Left kidney (tissue), 2 donors: ENCODE results near the gene ADH7. TPM values are rescaled to one million over a fixed set of nuclear protein-coding genes. Genes with fewer than 3 reads are reported as not detected.
"Not testable (repeated sequence)": the region's sequence is repeated elsewhere in the genome, so short reads cannot be mapped to it uniquely, and the experiment has no call there.

ENCODE experiments used
- DNase-seq: peaks from one replicate; pipeline ENCODE4 v3.0.0-alpha.2; 2013
- polyA plus RNA-seq: library from polyadenylated mRNA; unstranded; fragments of 120-200 nt; gene quantifications from one replicate; pipeline ENCODE4 v1.2.1, GENCODE V29; 2013; ENCODE audit not compliant: insufficient read length

Gene ADH7
- polyA plus RNA-seq, 1 donor = not detected

DNA sequence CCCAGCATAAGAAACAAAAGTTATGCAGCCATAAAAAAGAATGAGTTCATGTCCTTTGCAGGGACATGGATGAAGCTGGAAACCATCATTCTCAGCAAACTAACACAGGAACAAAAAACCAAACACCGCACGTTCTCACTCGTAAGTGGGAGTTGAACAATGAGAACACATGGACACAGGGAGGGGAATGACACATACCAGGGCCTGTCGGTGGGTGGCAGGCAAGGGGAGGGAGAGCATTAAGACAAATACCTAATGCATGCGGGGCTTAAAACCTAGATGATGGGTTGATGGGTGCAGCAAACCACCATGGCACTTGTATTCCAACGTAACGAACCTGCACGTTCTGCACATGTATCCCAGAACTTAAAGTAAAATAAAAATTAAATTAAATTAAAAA lies 19.4 kb downstream of the ADH7 start:
- DNase-seq = not testable (repeated sequence)

DNA sequence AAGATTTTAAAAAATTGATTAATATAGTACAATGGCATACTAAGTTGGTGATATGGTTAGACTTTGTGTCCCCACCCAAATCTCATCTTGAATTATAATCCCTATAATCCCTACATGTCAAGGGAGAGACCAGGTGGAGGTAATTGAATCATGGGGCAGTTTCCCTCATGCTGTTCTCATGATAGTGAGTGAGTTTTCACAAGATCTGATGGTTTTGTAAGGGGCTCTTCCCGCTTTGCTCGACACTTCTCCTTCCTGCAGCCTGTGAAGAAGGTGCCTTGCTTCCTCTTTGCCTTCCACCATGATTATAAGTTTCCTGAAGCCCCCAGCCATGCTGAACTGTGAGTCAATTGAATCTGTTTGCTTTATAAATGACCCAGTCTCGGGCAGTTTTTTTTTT lies 20.2 kb downstream of the ADH7 start:
- DNase-seq = not testable (repeated sequence)

DNA sequence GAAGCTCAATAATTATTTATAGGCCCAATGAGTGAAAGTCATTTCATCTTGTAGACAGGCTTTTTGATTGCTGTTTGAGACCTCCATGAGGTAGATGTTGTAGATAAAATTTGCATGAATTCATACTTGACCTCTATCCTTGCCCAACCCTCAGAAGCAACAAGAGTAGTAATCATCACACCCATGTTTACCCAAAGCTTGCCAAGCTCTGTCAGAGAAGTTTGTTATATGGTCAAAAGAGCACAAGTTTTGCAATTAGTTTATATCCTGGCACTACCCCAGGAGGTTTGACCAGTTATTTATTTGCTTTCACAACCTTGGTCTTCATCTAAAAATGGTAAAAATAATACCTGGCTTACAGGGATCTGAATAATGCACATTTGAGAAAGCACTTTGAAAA lies 20.7 kb downstream of the ADH7 start:
- DNase-seq = no peak

DNA sequence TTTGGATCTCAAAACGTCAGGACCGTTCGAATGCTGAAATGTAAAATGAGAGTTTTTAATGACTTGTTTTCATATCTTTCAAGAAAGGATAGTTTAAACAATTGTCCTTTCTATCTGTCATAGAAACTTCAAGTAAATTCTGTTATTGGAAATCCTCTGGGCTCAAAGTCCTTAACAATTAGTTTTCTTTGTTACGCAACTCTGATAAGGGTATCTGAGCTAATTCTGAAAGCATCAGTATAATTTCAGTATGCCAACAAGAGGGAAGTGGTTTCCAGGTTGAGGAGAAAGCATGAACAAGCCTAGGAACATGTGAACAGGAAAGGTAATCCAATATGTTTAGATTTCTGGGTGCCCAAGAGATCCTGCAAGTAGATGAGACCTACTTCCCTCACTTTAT lies 22.0 kb downstream of the ADH7 start:
- DNase-seq = no peak

DNA sequence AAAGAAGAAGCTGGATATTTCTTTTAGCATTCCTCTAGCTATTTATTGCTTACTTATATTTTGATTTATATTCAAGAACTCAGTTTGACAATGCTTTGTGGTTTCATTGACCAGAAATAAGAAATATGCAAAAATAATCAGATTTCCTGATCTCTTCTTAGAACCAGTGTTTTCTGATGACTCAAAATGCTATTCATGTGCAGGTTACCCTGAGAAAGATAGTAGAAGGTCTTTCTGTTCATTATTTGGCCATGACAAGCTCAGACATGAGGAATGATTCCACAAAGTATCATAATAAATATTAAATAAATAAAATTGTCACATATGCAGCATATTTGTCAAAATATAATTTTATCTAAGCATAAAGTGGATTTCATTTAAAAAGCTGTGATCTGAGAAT lies 24.1 kb downstream of the ADH7 start:
- DNase-seq = no peak

DNA sequence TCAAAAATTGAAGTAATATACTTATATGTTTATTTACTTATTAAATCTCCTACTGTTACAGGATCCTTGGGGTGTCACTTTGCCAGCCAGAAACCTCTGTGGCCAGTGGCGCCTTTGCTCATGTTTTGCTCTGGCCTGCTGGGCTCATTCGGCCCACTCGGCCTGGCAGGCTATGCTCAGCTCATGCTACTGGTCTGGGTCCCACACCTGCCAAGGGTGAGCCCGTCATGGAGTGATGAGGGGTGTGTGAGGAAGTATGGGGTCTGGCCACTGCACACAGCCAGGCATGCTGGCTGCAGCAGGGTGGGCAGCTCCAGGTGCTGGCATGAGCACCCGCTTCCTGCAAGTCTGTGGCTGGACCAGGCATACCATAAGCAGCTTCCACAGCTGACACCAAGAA lies 25.1 kb downstream of the ADH7 start:
- no peak for DNase-seq

DNA sequence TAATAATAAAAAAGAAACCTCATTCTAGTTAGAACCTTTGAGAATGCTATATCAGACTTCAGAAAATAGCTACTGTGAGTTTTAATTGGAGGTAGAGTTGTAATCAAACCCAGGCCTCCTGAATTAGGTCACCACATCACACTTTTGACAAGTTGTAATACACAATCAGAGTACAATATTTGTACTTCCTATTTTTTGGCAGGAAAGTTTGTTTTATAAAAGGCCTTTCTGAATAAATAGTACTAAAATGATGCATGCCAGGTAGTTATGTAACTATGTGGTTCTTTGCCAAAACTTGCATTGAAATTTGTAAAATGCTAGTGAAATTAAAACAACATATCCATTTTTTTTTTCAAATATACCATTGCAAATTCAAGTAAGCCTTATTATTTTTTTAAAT lies 26.8 kb downstream of the ADH7 start:
- no peak for DNase-seq

DNA sequence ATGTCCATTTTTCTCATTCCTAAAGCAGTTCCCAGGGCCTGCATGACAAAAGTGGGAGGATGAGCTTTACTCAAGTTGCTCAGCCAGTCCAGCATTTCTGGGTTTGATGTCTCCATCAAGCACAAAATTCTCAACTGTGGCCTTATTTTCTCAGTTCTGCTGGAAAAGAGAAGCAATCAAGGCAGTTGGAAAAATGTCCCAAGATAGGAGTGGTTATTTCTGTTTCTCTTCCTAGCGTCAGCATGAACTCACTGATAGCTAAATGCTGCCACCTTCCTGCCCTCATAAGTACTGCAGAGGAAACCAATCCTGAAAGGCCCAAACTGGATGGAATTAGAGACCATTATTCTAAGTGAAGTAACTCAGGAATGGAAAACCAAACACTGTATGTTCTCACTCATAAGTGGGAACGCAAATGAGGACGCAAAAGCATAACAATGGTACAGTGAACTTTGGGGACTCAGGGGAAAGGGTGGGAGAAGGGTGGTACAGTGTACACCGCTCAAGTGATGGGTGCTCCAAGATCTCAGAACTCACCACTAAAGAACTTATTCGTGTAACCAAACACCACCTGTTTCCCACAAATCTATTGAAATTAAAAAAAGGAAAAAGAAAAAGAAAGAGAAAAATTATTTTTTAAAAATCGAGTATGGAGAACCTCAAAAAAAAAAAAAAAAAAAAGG lies 29.6 kb downstream of the ADH7 start:
- peak; percentile 82 for DNase-seq

DNA sequence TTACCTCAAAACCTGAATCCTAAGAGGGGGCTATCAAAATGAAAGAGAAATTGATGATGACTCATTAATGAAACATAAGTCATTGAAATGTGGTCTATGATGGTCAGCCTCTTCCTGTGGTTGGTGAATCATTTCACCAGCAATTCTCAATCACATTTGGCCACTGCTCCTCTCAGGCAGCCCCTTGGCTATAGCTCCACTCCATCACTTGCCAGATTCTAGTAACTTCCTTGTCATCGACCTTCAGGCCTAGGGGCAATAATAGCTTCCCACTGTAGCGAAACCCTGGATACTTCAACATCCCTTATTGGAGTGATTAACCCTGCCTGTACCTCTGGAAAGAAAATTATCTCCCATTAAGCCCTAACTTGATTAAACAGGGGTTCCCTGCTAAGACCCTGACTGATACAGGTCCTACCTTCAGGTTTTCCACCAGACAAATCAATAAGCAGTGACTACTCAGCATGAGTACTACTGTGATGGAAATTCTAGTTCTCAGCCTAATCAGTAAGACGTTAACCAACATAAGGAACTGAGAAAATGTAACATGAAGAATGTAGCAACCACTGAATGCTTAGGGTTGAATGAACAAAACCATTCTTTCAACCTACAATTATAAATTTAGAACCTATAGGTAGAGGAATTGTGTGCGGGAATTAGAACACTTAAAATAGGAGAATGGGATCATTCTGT lies 30.4 kb downstream of the ADH7 start:
- no peak for DNase-seq

DNA sequence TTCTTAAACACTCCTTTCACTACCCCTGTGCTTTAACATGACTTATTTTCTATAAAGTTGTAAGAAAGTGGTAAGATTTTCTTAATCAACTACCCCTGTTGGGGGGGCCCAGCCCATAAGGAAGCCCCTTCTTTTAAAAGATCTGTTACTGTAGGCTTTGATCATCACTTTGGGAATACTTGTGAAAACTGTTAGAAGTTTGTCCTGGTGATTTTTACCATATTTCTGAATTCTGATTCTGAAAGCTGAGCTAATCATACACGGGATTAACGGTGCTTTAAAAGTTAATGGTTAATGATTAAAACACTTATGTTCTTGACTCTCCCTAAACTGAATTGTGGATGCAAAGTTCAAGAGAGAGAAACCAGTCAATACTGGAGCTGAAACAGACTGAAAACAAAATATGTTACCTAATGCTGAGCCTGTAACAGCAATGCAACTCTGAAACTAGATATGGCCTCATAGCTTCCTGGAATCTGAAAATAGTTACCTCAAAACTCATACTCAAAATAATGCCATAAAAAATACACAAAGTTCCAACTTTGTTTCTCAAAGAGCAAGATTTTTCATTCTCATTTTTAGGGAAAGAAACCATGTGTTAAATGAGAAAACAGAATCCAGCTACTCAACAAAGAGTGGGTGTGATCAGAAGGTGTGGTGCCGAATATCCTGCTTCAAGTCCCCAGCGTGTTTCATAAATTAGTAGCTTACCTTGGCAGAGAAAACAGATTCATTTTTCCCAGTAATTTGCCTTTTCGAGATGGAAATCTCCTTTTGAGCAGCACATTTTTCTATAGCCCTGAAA lies 31.6 kb downstream of the ADH7 start:
- peak; percentile 26 for DNase-seq

DNA sequence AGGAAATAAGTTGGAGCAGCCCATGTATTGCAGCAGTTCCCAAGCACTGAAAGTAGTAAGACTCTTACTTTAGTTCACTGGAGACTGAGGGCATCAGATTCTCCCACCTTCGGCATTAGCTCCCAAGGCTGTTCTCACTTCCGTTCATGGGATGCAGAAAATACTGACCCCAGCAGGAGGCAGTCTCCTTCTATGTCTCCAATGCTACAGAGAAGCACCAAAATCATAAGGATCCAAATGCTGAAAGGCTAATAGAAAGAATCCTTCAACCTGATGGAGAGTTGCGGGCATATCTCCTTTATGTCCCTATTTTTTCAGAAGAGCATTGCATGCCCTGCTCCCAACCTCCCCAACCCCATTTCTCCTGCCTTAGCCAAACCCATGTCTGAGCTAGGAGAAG lies 32.4 kb downstream of the ADH7 start:
- no peak for DNase-seq

DNA sequence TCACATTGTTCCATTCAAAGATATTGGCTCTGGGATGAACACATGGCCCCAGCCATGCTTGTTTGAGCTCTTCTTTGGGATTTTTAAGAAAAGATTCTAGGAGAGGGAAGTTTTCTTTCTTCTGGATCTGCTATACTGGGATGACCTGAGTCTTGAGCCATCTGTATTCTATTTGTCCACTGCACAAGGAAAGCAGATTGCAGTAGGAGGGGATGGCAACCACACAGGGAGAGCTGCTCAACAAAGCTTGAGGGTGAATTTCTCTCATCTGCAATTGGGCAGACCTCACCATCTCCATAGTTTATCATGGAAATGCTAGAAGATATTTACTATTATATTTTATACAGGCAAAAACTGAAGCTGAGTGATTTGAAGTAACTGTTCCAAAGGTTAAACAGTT lies 34.3 kb downstream of the ADH7 start:
- DNase-seq = no peak

DNA sequence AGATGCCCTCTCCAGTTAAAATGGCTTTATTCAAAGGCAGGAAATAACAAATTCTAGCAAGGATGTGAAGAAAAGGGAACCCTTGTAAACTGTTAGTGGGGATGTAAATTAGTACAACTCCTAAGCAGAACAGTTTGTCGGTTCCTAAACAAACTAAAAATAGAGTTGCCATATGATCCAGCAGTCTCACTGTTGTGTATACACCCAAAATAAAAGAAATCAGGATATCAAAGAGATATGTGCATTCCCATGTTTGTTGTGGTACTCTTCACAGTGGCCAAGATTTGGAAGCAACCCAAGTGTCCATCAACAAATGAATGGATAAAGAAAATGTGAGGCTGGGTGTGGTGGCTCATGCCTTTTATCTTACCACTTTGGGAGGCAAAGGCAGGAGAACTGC lies 36.1 kb downstream of the ADH7 start:
- DNase-seq = no peak

DNA sequence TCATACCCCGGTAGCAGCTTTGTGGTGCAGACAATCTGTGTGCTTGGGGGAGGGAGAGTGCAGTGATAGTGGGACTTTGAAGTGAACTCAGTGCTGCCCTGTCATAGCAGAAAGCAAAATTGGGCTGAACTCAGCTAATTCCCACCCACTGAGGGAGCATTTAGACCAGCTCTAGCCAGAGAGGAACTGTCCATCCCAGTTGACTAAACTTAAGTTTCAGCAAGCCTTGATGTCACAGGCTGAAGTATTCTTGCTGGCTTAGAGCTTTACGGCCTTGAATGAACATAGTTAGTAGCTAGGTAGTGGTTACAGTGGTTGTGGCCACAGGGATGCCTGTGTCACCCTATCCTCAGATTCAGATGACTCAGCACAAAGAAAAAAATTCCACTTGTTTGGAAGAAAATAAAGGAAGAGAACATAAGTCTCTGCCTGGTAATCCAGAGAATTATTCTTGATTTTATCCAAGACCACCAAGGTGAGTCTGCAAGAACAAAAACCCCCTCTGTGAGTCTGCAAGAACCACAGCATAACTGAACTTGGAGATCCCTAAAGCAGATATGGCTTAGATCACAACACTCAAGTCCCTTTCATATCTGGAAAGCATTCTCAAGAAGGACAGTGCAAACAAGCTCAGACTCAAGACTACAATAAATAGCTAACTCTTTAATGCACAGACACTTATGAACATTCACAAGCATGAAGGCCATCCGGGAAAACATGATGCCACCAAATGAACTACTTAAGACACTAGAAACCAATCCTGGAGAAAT lies 39.4 kb downstream of the ADH7 start:
- DNase-seq = no peak

DNA sequence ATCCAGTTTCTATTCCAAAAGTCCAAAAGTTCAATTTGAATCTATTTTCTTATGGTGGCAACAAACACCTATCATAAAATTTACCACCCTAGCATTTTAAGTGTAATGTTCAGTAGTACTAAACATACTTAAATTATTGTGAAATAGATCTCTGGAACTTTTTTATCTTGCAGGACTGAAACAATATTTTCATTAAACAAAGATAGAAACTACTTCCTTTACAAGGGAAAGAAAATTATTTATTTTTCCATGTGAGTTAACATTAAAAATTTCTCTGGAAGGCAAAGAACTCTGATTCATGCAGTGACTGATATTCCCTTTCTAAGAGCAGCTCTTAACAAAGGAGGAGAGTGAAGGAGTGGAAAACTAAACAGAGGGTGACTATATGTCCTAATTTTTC lies 40.2 kb downstream of the ADH7 start:
- DNase-seq = no peak

DNA sequence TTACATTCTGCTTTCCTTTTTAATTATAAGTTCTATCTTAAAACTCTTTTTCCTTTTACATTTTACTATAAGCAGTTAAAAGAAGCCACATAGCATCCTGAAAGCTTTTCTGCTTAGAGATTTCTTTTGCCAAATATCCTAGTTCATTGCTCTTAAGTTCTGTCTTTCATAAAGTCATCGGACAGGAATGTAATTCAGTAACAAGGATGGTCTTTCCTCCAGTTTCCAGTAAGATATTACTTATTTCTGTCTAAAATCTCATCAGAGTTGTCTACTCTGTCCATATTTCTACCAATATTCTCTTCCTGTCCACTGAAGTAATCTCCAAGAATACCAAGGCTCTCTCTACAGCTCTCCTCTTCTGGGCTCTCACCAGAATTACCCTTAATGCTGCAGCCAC lies 45.1 kb downstream of the ADH7 start:
- DNase-seq = no peak

DNA sequence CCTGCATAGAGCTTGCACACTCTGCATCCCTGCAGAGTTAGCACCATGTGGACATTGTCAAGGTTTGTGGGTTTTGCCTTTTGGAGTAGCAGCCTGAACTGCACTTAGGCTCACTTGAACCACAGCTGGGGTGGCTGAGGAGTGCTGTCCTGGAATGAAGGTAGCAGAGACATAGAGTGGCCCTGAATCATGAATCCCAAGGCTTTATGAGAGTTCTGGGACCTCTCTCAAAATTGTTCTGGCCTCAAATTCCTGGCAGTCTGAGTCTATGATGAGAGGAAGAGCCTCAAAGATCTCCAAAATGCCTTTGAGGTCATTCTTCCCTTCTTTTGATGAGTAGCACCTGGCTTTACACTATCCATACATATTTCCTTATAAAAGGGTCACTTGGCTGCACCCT lies 45.5 kb downstream of the ADH7 start:
- DNase-seq = no peak

DNA sequence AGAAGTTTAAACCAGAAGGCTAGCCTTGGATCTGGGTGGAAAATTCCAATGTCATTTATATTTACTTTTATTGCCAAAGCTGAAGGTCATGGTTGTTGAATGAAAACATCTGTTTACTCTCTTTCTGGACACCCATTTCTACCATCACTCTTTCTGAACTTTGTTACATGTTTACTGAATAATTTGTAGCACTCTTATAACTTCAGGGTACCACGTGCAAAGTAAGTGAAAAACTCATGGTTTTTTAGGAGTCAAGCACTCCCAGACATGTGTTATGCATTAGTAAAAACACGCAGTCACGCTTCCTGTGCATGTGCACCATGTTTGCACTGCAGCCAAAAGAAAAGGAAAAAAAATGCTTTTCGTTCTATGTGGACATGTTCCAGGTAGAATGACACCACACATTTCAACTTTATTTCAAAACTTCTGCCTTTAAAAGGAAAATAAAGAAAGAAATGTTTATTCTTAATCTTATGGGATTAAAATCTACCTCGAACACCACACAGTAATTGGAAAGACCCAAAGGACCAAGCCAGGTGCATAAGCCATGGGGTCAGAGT lies 51.2 kb downstream of the ADH7 start:
- peak; percentile 68 for DNase-seq

DNA sequence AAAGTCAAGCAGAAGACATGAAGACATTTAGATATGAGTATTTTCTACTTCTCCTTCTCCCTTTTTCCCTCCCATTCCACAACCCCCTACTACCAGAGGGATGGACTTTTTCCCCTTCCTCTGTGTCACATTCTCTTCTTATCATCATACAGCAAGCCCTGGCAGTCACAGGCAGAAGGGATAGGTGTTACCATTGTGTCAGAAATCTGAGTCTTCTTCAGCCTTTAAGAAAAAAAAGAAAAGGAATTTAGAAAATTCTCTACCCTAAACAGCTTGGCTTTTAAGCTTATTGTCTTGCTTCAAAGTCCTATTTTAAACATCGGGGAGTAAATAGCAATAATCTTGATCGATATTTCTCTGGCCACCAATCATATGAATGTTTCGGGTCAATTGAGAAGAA lies 51.7 kb downstream of the ADH7 start:
- DNase-seq = no peak

DNA sequence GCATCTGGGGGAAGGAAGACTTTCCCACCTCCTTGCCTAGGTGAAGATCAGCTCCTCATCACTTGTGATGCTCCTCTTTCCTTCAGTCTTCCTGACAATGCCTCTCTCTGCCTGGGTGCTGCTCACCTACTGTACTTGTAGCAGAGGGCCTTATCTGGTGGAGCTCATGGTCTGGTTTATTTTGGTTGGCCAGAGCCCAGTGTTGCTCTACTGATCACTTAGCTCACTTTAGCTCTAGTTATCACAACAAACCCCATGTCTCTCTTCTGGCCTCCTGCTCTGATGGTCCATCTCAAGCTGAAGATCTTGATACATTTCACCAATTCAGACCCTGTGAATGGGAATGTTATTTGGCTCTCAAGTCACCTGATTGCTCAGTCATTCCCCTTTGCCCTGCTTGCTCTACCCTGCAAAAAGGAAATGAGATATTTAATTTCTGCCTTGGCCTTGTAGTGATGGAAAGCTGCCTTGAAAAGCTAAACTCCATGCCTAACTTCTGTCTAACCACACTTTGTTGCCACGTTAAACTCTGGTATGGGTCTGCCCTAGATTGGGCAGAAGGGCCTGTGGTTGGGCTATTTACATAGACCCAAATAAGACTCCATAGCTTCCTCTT lies 52.3 kb downstream of the ADH7 start:
- DNase-seq = no peak

DNA sequence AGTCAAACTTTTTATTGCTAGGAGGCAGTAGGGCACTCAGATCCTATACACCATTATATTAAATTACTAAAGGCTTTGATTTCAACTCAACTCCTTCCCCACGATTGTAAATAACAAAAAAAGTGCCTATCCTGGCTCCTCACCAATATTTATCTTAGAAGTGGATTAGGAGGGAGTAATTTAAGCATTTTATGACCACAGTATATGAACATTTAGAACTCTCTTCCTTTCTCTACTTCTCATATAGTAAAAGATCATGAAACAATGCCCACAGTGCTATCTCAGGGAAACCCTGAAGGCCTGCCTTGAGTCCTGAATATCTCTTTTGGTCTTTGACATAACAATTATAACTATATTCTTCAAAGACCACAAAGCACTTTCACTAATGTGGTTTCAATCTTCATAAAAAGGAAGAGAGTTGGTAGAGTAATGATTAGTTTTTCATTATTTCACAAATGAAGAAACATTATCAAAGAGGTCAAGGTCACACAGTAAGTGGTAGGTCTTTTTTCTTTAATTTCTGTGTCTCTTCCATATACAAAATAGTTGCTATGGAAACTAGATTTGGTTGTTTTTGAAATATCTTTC lies 53.5 kb downstream of the ADH7 start:
- no peak for DNase-seq
